B cell (primary cell): ENCODE data around the gene IFT74.

Experiments
- EZH2 ChIP-seq: IDR thresholded peaks from 2 replicates; pipeline ENCODE4 v1.6.1; 2012; ENCODE audit warnings: borderline replicate concordance, low read depth, mild to moderate bottlenecking, moderate library complexity, low read length; ENCODE audit not compliant: insufficient read depth, poor library complexity, severe bottlenecking
- TF ChIP-seq, protein P1 (sequence below): fragments of 200-600 bp; IDR thresholded peaks from one replicate; pipeline ENCODE4 v1.8.0; 2022; ENCODE audit warnings: antibody characterized with exemption, mild to moderate bottlenecking

DNA sequence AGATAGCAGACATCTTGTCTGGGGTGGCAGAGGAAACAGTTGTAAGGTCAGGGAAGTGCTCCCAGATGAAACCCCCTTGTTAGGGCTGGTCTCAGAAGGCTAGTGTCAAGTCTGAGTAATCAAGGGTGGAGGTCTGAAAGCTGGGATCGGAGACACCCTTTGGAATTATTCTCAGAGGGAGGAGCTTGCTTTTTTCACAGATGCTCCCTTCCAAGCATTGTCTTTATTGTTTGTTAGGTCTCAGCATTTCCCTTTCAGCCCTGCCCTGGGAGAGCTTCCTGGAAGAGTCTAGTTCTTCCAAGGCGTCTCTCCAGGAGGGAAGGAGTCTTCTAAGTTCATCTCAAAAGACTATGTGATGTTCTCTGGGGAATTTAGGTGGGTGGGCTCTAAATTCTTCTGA is 156.0 kb downstream of the IFT74 start:
- TF ChIP-seq, protein P1, sequence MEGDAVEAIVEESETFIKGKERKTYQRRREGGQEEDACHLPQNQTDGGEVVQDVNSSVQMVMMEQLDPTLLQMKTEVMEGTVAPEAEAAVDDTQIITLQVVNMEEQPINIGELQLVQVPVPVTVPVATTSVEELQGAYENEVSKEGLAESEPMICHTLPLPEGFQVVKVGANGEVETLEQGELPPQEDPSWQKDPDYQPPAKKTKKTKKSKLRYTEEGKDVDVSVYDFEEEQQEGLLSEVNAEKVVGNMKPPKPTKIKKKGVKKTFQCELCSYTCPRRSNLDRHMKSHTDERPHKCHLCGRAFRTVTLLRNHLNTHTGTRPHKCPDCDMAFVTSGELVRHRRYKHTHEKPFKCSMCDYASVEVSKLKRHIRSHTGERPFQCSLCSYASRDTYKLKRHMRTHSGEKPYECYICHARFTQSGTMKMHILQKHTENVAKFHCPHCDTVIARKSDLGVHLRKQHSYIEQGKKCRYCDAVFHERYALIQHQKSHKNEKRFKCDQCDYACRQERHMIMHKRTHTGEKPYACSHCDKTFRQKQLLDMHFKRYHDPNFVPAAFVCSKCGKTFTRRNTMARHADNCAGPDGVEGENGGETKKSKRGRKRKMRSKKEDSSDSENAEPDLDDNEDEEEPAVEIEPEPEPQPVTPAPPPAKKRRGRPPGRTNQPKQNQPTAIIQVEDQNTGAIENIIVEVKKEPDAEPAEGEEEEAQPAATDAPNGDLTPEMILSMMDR, result no peak
- TF ChIP-seq EZH2, result no peak
